HG02678 (cell line): Measurements from ENCODE around the gene MARCHF3.

ENCODE experiments used
- ATAC-seq: cut with Tn5 transposase; IDR thresholded peaks from one replicate; pipeline ENCODE4 v1.9.1; 2021; ENCODE audit warnings: mild to moderate bottlenecking, moderate library complexity; ENCODE audit not compliant: unreplicated experiment

The MARCHF3 gene

GRCh38 chr5:126884269-126884819 is 146.0 kb downstream of the MARCHF3 start:
- ATAC-seq, result no peak

- no peak for ATAC-seq
Measured at GRCh38 chr5:126883564-126884245, 146.7 kb downstream of the MARCHF3 start.

- ATAC-seq, result no peak
Measured at GRCh38 chr5:126881821-126882600, 148.3 kb downstream of the MARCHF3 start.

DNA sequence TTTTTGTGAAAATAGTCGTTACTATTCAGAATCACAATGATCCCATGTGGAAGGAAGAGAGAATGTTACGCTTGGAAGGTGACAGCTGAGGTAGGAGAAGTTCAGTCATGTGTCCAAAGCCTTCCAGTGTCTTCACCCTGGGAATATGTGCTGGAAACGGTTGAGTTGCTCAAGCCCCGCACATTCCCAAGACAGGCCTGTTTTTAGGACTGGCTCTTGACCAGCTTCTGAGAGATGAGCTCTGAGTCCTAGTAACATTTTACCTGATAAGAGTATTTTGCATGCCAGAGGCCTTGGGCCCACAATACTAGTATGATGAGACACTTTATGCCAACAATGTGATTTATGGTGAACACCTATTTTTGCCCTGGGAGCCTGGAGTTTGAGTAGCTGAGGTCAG is 151.7 kb downstream of the MARCHF3 start:
- no peak for ATAC-seq

- no peak for ATAC-seq
Measured at GRCh38 chr5:126878085-126878484, 152.3 kb downstream of the MARCHF3 start.

- ATAC-seq, result no peak
Measured at GRCh38 chr5:126877602-126878001, 152.8 kb downstream of the MARCHF3 start.

- no peak for ATAC-seq
Measured at GRCh38 chr5:126875303-126875785, 155.0 kb downstream of the MARCHF3 start.

GRCh38 chr5:126872561-126873354 is 157.6 kb downstream of the MARCHF3 start:
- no peak for ATAC-seq

DNA sequence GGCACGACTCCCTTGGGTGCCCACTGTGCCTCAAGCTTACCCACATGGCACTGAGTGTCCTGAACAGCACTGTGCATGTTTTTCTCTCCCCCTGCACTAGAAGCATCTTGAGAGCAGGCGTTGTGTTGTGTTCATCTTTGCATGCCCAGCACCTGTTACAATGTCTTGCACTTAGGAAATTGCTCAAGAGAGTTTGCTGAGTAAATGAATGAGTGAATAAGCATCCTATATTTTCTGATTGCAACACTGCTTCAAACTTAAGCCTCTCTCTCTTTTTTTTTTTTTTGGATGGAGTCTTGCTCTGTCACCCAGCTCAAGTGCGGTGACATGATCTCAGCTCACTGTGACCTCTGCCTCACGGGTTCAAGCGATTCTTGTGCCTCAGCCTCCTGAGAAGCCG is 158.9 kb downstream of the MARCHF3 start:
- no peak for ATAC-seq

GRCh38 chr5:126869005-126869451 is 161.3 kb downstream of the MARCHF3 start:
- ATAC-seq, result peak; percentile 82

DNA sequence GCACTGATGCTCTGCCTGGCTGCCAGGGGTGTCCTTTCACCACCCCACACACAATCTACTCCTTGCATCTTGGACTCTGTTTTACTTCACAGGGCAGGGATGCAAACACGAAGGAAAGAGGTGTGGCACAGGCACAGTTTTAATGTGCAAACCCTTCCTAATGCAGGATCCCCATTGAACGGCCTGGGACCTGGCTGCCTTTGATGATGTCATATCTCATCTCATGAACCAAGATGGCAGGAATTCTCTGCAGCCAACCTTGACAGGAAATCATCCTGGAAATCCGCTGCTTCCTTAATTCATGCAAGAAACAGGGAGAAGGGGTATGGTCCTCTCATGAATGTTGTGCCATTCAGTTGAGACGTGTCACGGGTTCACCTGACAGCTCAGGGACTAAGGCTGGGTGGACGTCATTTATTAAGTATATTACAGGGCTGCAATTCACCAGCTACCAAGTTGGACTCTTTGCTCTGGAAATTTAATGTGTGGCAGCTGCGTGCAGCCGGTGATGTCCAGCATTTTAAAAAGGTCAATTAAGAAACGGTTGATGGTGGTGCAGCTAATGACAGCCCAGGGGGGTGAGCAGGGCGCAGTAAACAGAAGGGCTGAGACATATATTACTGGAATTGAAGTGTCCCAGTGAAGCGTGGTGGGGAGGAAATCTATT is 161.9 kb downstream of the MARCHF3 start:
- ATAC-seq, result no peak

- ATAC-seq, result no peak
Measured at GRCh38 chr5:126866851-126867636, 163.3 kb downstream of the MARCHF3 start.

- ATAC-seq, result no peak
Measured at GRCh38 chr5:126865299-126865698, 165.1 kb downstream of the MARCHF3 start.

DNA sequence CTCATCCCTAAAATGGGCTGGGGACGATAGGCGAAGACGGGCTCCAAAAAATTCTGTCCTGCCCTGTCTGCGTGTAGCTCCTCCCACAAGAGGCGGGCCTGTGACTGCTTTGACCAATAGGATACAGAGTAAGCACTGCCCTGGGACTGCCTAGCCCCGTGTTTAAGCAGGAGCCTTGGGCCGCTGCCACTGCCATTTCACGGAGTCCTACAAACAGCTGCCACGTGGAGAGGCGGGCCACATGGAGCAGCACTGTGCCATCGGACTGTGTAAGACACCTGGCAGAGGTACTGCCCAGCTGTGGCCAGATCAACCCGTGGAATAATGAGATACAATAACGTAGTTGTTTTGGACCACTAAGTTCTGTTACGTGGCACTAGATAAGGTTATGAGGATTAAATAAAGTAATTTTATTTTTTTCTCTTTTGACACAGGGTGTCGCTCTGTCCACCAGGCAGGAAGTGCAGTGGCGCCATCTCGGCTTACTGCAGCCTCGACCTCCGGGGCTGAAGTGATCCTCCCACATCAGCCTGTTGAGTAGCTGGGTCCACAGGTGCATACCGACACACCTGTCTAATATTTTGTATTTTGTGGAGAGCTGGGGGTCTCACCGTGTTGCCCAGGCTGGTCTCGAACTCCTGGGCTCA is 166.2 kb downstream of the MARCHF3 start:
- no peak for ATAC-seq

- ATAC-seq, result no peak
Measured at GRCh38 chr5:126863402-126863801, 167.0 kb downstream of the MARCHF3 start.

GRCh38 chr5:126858441-126858840 is 171.9 kb downstream of the MARCHF3 start:
- no peak for ATAC-seq

DNA sequence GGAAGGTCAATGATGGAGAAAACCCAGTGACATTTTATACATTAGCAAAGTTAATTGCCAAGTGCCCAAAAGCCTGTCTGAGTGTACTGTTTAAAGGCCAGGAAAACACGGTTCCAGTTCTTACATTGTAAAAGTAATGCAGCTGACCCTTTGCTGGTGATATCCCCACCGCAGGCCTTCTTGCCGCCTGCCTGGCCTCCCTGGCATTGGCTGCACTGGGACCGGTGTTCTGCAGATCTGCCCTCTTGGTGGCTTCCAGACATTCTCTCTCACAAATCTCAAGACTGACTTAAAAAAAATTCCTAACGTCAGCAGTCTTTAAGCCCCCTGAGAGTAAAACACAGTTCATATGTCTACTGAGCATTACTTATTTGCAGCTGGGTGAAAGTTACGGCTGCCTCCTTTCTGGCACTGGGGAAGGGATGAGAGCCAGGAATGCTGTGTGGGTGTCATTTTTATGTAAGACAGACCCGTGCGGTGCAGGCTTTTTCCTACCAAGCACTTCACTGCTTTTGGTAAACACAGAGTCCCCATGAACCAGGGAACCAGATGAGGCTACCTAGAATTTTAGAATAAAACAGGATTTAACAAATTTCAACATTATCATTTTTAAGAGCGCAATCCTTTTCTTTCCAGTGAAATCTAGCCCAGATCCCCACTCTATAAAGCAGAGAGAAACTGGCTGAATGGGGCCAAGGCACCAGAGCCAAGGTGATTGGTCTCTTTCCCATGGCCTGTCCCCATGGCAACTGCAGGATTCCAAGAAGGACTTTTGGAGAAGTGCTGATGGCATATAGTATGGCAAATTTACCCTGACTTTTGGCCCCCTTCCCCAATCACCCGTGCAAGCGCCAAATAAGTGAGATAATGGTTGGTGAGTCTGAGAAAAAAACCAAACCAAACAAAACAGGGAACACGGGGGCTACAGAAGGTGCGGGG is 172.6 kb downstream of the MARCHF3 start:
- no peak for ATAC-seq

GRCh38 chr5:126855266-126855665 is 175.1 kb downstream of the MARCHF3 start:
- no peak for ATAC-seq
